ENCODE data around the gene PP2D1. TPM values are rescaled to one million over a fixed set of nuclear protein-coding genes. Genes with fewer than 3 reads are reported as not detected.
A peak's percentile ranks its signal among the peaks of the same experiment; 100 is the strongest.

PP2D1 gene
- total and polyA plus RNA-seq, 2 donors (not counting 1 experiment from before 2014, with no cell fraction given), result not detected

GRCh38 chr3:20055020-20055775 is 43.1 kb upstream of the PP2D1 start:
- DNase-seq (ENCODE audit: low read depth in 2 of 2), result no peak
- H4K20me1 ChIP-seq (ENCODE audit: control insufficient read depth, extremely low read depth, insufficient read depth, low read length), result no peaks in the 10 kb centered on the region
- peaks cover 3% of the 10 kb centered on the region for H3K4me1 ChIP-seq (ENCODE audit: control insufficient read depth, extremely low read depth, insufficient read depth, low read length)
- no peaks in the 10 kb centered on the region for H3K9me3 ChIP-seq (ENCODE audit: control insufficient read depth, insufficient read depth, low read depth, low read length)
- H3K4me2 ChIP-seq (ENCODE audit: extremely low read depth, insufficient read depth, low read length), result no peak overlapping the region
- H3K27ac ChIP-seq (ENCODE audit: insufficient read depth, low read length), result no peak overlapping the region
- H3K36me3 ChIP-seq (ENCODE audit: control insufficient read depth, insufficient read depth, low read length), result no peaks in the 10 kb centered on the region
- no peaks in the 10 kb centered on the region for H3K79me2 ChIP-seq (ENCODE audit: control insufficient read depth, insufficient read depth, low read length)
- no peaks in the 10 kb centered on the region for H3K27me3 ChIP-seq (ENCODE audit: control insufficient read depth, insufficient read depth, low read length)
- no peak overlapping the region for H2AFZ ChIP-seq (ENCODE audit: low read length)
- H3K9ac ChIP-seq (ENCODE audit: insufficient read depth, low read length), result no peak overlapping the region
- H3K4me3 ChIP-seq (replicated peaks in 1 of 4; ENCODE audit: control extremely low read depth in 1 of 4, insufficient read depth in 1 of 4, low read depth in 3 of 4, low read length in 4 of 4), result no peak overlapping the region
- no peak for TF ChIP-seq CTCF (conservative IDR thresholded peaks at IDR 0.05 in 1 of 2, IDR thresholded peaks at IDR 0.05 in 1 of 2; ENCODE audit: low read depth in 1 of 2, low read length in 2 of 2)
- TF ChIP-seq EZH2 (IDR thresholded peaks at IDR 0.05; ENCODE audit: low read length, missing control alignments), result no peak

GRCh38 chr3:20054549-20054987 is 42.5 kb upstream of the PP2D1 start:
- TF ChIP-seq EZH2 (IDR thresholded peaks at IDR 0.05; ENCODE audit: low read length, missing control alignments) (no peak), CTCF (conservative IDR thresholded peaks at IDR 0.05 in 1 of 2, IDR thresholded peaks at IDR 0.05 in 1 of 2; ENCODE audit: low read depth in 1 of 2, low read length in 2 of 2) (no peak)
- Histone ChIP-seq H3K27ac (ENCODE audit: insufficient read depth, low read length) (no peak overlapping the region), H3K9me3 (ENCODE audit: control insufficient read depth, insufficient read depth, low read depth, low read length) (no peaks in the 10 kb centered on the region), H2AFZ (ENCODE audit: low read length) (no peak overlapping the region), H3K4me1 (ENCODE audit: control insufficient read depth, extremely low read depth, insufficient read depth, low read length) (peaks cover 3% of the 10 kb centered on the region), H3K79me2 (ENCODE audit: control insufficient read depth, insufficient read depth, low read length) (no peaks in the 10 kb centered on the region), H3K9ac (ENCODE audit: insufficient read depth, low read length) (no peak overlapping the region), H3K36me3 (ENCODE audit: control insufficient read depth, insufficient read depth, low read length) (no peaks in the 10 kb centered on the region), H3K4me2 (ENCODE audit: extremely low read depth, insufficient read depth, low read length) (no peak overlapping the region), H4K20me1 (ENCODE audit: control insufficient read depth, extremely low read depth, insufficient read depth, low read length) (no peaks in the 10 kb centered on the region), H3K4me3 (replicated peaks in 1 of 4; ENCODE audit: control extremely low read depth in 1 of 4, insufficient read depth in 1 of 4, low read depth in 3 of 4, low read length in 4 of 4) (no peak overlapping the region), H3K27me3 (ENCODE audit: control insufficient read depth, insufficient read depth, low read length) (no peaks in the 10 kb centered on the region)
- DNase-seq (ENCODE audit: low read depth in 2 of 2), result peak; percentile 80 to 83

- H3K36me3 ChIP-seq (ENCODE audit: control insufficient read depth, insufficient read depth, low read length), result no peaks in the 10 kb centered on the region
- H3K4me1 ChIP-seq (ENCODE audit: control insufficient read depth, extremely low read depth, insufficient read depth, low read length), result peaks cover 8% of the 10 kb centered on the region
- H3K27me3 ChIP-seq (ENCODE audit: control insufficient read depth, insufficient read depth, low read length), result no peaks in the 10 kb centered on the region
- H3K9me3 ChIP-seq (ENCODE audit: control insufficient read depth, insufficient read depth, low read depth, low read length), result no peaks in the 10 kb centered on the region
- no peak overlapping the region for H3K27ac ChIP-seq (ENCODE audit: insufficient read depth, low read length)
- H3K79me2 ChIP-seq (ENCODE audit: control insufficient read depth, insufficient read depth, low read length), result no peaks in the 10 kb centered on the region
- no peaks in the 10 kb centered on the region for H4K20me1 ChIP-seq (ENCODE audit: control insufficient read depth, extremely low read depth, insufficient read depth, low read length)
- H3K4me3 ChIP-seq (replicated peaks in 1 of 4; ENCODE audit: control extremely low read depth in 1 of 4, insufficient read depth in 1 of 4, low read depth in 3 of 4, low read length in 4 of 4), result no peak overlapping the region
- H3K4me2 ChIP-seq (ENCODE audit: extremely low read depth, insufficient read depth, low read length), result no peak overlapping the region
- H3K9ac ChIP-seq (ENCODE audit: insufficient read depth, low read length), result no peak overlapping the region
- no peak for TF ChIP-seq CTCF (conservative IDR thresholded peaks at IDR 0.05 in 1 of 2, IDR thresholded peaks at IDR 0.05 in 1 of 2; ENCODE audit: low read depth in 1 of 2, low read length in 2 of 2)
- no peak for TF ChIP-seq EZH2 (IDR thresholded peaks at IDR 0.05; ENCODE audit: low read length, missing control alignments)
- H2AFZ ChIP-seq (ENCODE audit: low read length), result no peak overlapping the region
- DNase-seq (ENCODE audit: low read depth in 2 of 2), result no peak
Observed at GRCh38 chr3:20052851-20053250, 40.8 kb upstream of the PP2D1 start.
